HG02642 (cell line): Measurements from ENCODE around the gene HYAL2.
"Not testable (repeated sequence)": the region's sequence is repeated elsewhere in the genome, so short reads cannot be mapped to it uniquely, and the experiment has no call there.

ENCODE experiments used
- ATAC-seq: cut with Tn5 transposase; IDR thresholded peaks from one replicate; pipeline ENCODE4 v1.9.1; 2021; ENCODE audit warnings: mild to moderate bottlenecking; ENCODE audit not compliant: unreplicated experiment, poor library complexity

HYAL2 gene

DNA sequence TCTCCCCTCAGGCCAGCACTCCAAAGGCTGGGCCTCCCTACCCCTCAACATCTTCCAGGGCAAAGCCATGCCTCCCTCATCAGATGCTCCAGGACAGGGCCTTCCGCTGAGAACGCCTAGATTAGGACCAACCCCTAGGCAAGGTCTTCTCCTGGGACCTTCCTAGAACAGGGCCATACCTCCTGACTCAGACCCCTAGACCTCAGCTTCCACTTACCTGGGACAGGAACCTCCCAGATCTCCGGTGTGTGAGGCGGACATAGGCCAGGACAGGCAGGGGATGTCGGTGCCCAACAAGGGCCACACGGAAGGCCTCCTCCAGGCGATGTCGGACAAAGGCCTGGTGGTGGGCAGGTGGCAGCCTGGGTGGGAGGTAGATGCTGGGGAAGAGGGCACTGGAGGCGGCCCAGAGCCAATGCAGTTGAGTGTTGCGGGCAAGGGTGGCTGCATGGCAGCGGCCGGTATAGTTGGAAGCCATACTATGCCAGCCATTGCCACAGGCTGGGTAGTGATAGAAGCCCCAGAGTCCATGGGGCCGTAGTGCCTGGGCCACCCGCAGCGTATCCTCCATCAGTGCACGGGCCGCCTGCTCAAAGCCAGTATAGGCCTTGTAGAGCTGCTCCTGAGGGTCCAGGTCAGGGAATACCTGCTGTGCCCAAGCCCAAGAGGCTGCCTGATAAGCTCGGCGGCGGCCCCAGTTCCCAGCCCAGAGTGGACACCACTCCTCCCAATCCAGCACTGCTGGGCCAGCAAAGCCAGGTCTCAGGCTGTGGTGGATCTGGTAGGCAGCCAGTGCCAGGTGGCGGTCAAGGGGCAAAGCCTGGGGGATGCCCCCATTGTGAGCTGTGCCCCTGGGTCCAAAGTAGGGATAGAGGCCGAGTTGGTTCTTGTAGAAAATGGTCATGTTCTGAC is 27.8 kb downstream of the HYAL2 start:
- no peak for ATAC-seq

- ATAC-seq = no peak
These were observed 28.5 kb downstream of the HYAL2 start for GRCh38 chr3:50294089-50294488.

- no peak for ATAC-seq
These were observed 29.3 kb downstream of the HYAL2 start for GRCh38 chr3:50293079-50293801.

DNA sequence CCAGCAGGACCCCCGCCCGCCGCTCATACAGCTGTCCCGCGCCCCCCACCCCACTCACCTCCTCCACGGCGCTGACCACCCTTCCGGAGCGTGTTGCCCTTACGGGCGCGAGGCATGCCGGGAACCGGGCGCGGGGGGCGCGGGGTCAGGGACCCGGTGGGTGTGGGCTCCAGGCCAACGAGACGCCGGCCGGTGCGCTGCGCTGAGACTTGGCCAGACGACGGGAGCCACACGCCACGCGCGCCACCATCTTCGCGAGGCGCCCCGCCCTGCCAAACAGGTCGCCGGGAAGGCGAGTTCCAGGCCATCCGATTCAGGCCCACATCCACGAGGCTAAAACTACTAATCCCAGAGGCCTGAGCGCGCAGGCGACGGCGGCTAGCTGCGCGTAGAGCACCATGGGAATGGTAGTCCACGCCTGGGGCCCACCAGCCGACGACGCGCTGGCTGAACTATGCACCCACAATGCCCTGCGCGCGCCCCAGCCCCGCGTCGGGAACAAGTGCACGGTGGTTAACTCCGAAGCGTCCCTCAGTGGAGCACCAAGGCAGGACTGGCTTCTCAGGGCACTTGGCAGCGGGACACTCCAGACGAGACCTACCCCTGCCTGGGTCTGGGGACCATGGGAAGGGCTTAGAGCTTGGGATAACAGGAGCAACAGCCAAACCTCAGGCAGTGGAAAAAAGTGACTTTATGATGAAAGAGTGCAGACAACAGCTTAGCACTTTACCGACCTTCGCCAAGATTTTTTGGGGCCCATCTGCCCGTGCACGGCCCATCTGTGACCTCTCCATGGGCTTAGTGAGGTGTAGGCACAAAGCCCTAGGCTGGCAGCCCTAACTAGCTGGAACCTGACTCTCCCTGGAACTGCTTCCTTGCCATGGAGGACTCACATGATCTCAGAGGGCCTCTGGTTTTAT is 30.1 kb downstream of the HYAL2 start, which contains the start of gene IFRD2:
Gene IFRD2 (minus strand): TSS at position 271 of the 920 bp plus-strand sequence. CDS start 155 bp downstream, at position 116.
- peak; percentile 93 for ATAC-seq

DNA sequence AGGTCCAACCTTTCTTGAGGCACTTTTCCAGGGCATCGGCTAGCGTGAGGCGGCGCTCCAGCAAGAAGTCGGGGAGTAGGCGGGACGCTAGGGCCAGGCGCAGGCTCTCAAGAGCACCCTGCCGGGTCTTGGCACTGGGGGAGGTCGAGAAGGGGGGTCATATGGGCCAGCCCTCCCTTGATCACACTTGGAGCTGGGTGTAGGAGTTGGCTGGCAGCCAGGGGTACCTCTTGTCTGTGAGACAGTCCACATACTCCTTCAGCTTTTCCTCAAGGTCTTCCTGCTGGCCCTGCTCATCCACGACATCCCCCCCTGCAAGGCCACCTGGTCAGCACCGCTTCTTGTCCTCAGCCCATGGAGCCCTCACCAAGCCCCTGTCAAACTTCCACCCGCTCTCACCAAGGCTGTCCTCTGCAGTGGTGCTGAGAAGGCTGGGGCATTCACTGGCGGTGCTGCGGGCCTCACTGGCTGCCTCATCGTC is 32.3 kb downstream of the HYAL2 start:
- no peak for ATAC-seq

- no peak for ATAC-seq
These were observed 33.4 kb downstream of the HYAL2 start for GRCh38 chr3:50289130-50289529.

DNA sequence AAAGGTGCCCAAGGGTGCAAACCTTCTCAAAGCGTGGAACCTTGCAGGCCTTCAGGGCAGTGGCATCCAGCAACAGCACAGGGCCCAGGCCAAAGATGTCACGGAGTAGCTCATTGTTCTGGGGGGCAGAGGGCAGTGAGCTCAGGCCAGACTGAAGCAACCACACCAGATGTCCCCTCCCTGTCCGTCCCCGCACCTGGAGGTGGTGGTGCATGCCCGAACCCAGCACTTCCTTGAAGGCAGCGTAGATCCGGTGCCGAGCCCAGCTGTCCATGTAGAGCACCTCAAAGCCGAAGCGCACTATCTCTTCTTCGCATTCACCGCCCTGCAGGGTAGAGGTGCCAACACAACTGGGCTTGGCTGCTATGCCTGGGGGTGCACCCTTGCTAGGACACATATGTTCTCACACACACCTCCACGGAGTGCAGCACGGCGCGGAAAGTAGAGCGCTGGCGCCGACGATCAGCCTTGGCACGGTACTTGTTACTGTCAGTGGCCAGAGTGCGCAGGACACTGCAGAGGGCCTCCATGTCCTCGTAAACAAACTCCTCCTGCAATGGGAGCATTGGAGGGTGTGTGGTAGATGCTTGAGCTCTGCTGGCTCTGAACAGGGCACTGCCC is 34.0 kb downstream of the HYAL2 start:
- no peak for ATAC-seq

GRCh38 chr3:50287262-50287661 is 35.3 kb downstream of the HYAL2 start:
- ATAC-seq = no peak

DNA sequence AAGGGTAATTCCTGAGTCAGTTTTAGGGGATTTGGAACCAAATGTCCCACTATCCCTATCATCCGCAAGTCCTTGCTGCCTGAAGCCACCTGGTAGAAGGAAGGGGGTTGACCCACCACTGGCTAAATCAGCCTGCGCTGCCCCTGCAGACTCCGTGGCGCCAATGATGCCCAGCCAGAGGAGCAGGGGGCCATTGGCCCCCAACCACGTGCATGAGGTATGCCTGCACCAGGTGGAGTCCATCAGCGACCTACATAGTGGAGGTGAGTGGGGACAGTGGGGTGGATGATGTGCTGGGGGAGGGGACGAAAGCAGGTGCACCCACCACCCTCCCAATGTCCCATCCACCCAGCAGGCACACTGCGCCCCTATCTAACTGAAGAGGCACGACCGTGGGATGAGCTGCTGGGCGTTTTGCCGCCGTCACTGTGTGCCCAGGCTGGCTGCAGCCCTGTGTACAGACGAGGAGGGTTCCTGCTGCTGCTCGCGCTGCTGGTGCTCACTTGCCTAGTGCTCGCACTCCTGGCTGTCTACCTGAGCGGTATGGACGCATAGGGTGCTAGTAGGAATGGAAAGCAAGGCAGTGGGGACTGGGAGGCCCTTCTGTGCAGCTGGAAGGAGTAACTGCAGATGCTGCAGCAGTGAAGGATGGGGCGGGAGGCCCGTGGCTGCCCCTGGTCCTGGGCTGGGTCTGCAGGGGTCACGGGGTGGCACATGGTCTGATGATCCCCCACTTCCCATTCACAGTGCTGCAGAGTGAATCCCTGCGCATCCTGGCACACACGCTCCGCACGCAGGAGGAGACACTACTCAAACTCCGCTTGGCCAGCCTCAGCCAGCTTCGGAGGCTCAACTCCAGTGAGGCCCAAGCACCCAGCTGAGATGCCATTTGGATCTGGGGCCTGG is 36.0 kb downstream of the HYAL2 start:
- ATAC-seq = no peak

- not testable (repeated sequence) for ATAC-seq
These were observed 38.4 kb downstream of the HYAL2 start for GRCh38 chr3:50284121-50284520.

- ATAC-seq = no peak
These were observed 43.1 kb downstream of the HYAL2 start for GRCh38 chr3:50279255-50280016.

GRCh38 chr3:50278880-50279224 is 43.7 kb downstream of the HYAL2 start, which contains the start of gene LSMEM2:
TSS of gene LSMEM2 (plus strand) at chr3:50279087. CDS start at chr3:50279114, 27 bp downstream.
- no peak for ATAC-seq

DNA sequence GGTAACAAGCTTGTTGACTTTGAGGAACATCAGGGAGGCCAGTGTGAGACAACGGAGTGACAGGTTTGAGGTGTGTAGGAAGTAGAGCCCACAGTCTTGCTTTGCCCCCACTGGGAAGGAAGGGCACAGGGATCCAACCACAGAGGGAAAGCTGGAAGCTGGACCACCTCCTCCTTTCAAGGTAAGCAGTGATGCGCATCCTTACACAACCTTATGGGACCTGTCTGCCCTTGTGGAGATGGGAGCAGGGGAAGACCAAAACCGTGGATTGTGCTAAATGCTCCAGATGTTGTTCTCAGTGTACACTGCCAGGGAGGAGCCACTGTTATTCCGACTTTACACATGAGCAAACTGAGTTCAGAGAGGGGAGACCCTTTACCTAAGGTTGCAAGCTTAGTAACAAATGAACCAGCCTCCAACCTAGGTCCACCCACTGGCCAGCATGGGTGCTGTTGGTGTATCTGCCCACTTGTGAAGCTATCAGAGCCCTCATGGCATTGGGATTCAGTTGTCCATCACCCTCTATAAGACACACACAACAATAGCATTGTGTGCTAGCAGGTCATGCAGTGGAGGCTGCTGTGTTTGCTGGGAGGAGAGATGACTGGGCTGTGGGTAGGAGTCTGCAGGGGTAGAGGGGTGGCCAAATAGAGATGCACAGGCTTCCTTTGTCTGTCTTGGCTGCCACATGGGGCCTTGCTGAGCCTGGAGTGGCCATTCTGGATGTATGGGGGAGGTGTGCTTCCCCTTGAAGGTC is 44.2 kb downstream of the HYAL2 start:
- ATAC-seq = no peak

DNA sequence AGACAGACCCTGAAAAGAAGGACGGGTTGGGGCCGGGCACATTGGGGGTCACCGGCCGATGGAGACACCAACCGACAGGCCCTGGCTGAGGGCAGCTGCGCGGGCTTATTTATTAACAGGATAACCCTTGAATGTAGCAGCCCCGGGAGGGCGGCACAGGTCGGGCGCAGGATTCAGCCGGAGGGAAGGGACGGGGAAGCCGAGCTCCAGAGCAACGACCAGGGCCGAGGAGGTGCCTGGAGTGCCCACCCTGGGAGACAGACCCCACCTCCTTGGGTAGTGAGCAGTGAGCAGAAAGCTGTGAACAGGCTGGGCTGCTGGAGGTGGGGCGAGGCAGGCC is 45.8 kb downstream of the HYAL2 start:
- ATAC-seq = no peak

GRCh38 chr3:50275996-50276761 is 46.4 kb downstream of the HYAL2 start:
- ATAC-seq = no peak

GRCh38 chr3:50275141-50275995 is 47.2 kb downstream of the HYAL2 start:
- no peak for ATAC-seq
